HCT116 (cell line): ENCODE data around the gene GPC5. TPM values are rescaled to one million over a fixed set of nuclear protein-coding genes. Genes with fewer than 3 reads are reported as not detected.

Experiments used
- ATAC-seq: fragments of 200-7000 bp; cut with Tn5 transposase; 2 replicates; pipeline ENCODE4 v1.9.1; 2020; ENCODE audit warnings: mild to moderate bottlenecking, moderate library complexity
- BruUV-seq: library from RNA; stranded (reverse); fragments of 400-500 nt; replicated peaks from 2 replicates; lab custom pipeline; 2021; lab: Mats Ljungman, UMichigan
- CTCF ChIA-PET: fragments of 300-600 bp; sonication (Branson Sonifier 250); formaldehyde crosslinking; loops from one replicate; lab custom pipeline; 2021; ENCODE audit warnings: antibody characterized with exemption; lab: Charles Lee
- POLR2A ChIA-PET: fragments of 300-600, 350-600 bp; sonication (Branson Sonifier 250); formaldehyde crosslinking; loops from one replicate; lab custom pipeline; 2021; ENCODE audit warnings: antibody characterized with exemption; lab: Charles Lee
- RAD21 ChIA-PET, 2 experiments: fragments of 300-600 bp; sonication (Branson Sonifier 250); formaldehyde crosslinking; loops; one replicate each; lab custom pipeline; 2023; ENCODE audit warnings: low total read pairs in 2 of 2; ENCODE audit not compliant: uncharacterized antibody in 2 of 2, unreplicated experiment in 2 of 2, low non-redundant PET in 1 of 2; lab: Charles Lee
- DNase-seq: peaks from one replicate; pipeline ENCODE4 v3.0.0-alpha.2; 2010; ENCODE audit warnings: low read depth, low spot score
- H2AFZ ChIP-seq: fragments of 200-600 bp; shearing (Covaris generic), sonication (generic); 2 replicates; pipeline ENCODE4 v1.6.1; 2017; ENCODE audit warnings: low read depth, mixed run types, mixed read lengths, antibody characterized with exemption, low read length; ENCODE audit not compliant: poor library complexity, severe bottlenecking
- H3K27ac ChIP-seq: 2 replicates; pipeline ENCODE4 v1.5.1; 2012; ENCODE audit warnings: low read depth, low read length
- H3K27me3 ChIP-seq: fragments of 200-600 bp; sonication (generic); 2 replicates; pipeline ENCODE4 v1.6.1; 2016; ENCODE audit warnings: mixed run types, low read length, mixed read lengths; ENCODE audit not compliant: insufficient read depth
- H3K36me3 ChIP-seq, 2 experiments: fragments of 200-500 bp in 1 of 2; fragments of 200-600 bp in 1 of 2; sonication (Bioruptor generic) in 1 of 2; sonication (generic) in 1 of 2; 2 replicates each; pipeline versions ENCODE4 v1.5.1 to v1.6.1; 2014 to 2016; ENCODE audit warnings: low read length in 2 of 2, inconsistent platforms in 1 of 2, mixed read lengths in 1 of 2, mixed run types in 1 of 2; ENCODE audit not compliant: insufficient read depth in 2 of 2, control insufficient read depth in 1 of 2
- H3K4me1 ChIP-seq, 2 experiments: fragments of 200-600 bp in 1 of 2; sonication (generic) in 1 of 2; 2 replicates each; pipeline versions ENCODE4 v1.5.1 to v1.6.1; 2012 to 2017; ENCODE audit warnings: low read length in 2 of 2, inconsistent platforms in 1 of 2, mild to moderate bottlenecking in 1 of 2, mixed read lengths in 1 of 2, mixed run types in 1 of 2, moderate library complexity in 1 of 2; ENCODE audit not compliant: insufficient read depth in 2 of 2, control insufficient read depth in 1 of 2
- H3K4me2 ChIP-seq: fragments of 200-600 bp; sonication (generic); 2 replicates; pipeline ENCODE4 v1.6.1; 2017; ENCODE audit warnings: mixed run types, low read length, mixed read lengths
- H3K4me3 ChIP-seq, 2 experiments: fragments of 200-600 bp in 1 of 2; sonication (generic) in 1 of 2; replicated peaks in 1 of 2; 2 replicates each; pipeline ENCODE4 v1.5.1; 2011 to 2016; ENCODE audit warnings: low read length in 2 of 2, control low read depth in 1 of 2, low read depth in 1 of 2, mild to moderate bottlenecking in 1 of 2, mixed read lengths in 1 of 2, mixed run types in 1 of 2
- H3K79me2 ChIP-seq: fragments of 200-600 bp; sonication (generic); 2 replicates; pipeline ENCODE4 v1.6.1; 2017; ENCODE audit warnings: mild to moderate bottlenecking, mixed run types, low read length, moderate library complexity, mixed read lengths; ENCODE audit not compliant: insufficient read depth
- H3K9ac ChIP-seq: fragments of 200-600 bp; sonication (generic); 2 replicates; pipeline ENCODE4 v1.6.1; 2016; ENCODE audit warnings: low read length, mixed read lengths
- H3K9me2 ChIP-seq: fragments of 200-600 bp; sonication (generic), shearing (Covaris generic); 2 replicates; pipeline ENCODE4 v1.6.1; 2017; ENCODE audit warnings: mixed run types, mild to moderate bottlenecking, moderate library complexity; ENCODE audit not compliant: insufficient read depth
- H3K9me3 ChIP-seq, 2 experiments: fragments of 200-500 bp in 1 of 2; fragments of 200-600 bp in 1 of 2; sonication (Bioruptor generic) in 1 of 2; sonication (generic) in 1 of 2; 2 replicates each; pipeline ENCODE4 v1.6.1; 2014 to 2017; ENCODE audit warnings: low read length in 2 of 2, mixed read lengths in 2 of 2, inconsistent platforms in 1 of 2, low read depth in 1 of 2, mild to moderate bottlenecking in 1 of 2, mixed run types in 1 of 2, moderate library complexity in 1 of 2; ENCODE audit not compliant: control insufficient read depth in 1 of 2, insufficient read depth in 1 of 2
- H4K20me1 ChIP-seq: fragments of 200-600 bp; sonication (generic), shearing (Covaris generic); 2 replicates; pipeline ENCODE4 v1.6.1; 2017; ENCODE audit warnings: mixed run types, mild to moderate bottlenecking, moderate library complexity; ENCODE audit not compliant: insufficient read depth
- CBX3 ChIP-seq: IDR thresholded peaks from 2 replicates; pipeline ENCODE4 v1.6.1; 2012; ENCODE audit warnings: low read depth
- CEBPB ChIP-seq: IDR thresholded peaks from 2 replicates; pipeline ENCODE4 v1.6.1; 2012; ENCODE audit warnings: low read depth
- EGR1 ChIP-seq: IDR thresholded peaks from 2 replicates; pipeline ENCODE4 v1.6.1; 2012; ENCODE audit warnings: low read depth
- ELF1 ChIP-seq: IDR thresholded peaks from 2 replicates; pipeline ENCODE4 v1.6.1; 2012; ENCODE audit warnings: low read depth, borderline replicate concordance
- EZH2 ChIP-seq: fragments of 200-600 bp; sonication (generic); IDR thresholded peaks from 2 replicates; pipeline ENCODE4 v1.6.1; 2017; ENCODE audit warnings: antibody characterized with exemption, mixed run types
- FOSL1 ChIP-seq: IDR thresholded peaks from 2 replicates; pipeline ENCODE4 v1.6.1; 2012; ENCODE audit warnings: low read depth
- JUND ChIP-seq: IDR thresholded peaks from 2 replicates; pipeline ENCODE4 v1.6.1; 2012
- MAX ChIP-seq: IDR thresholded peaks from 2 replicates; pipeline ENCODE4 v1.6.1; 2012
- POLR2A ChIP-seq: IDR thresholded peaks from 2 replicates; pipeline ENCODE4 v1.7.0; 2011; ENCODE audit warnings: borderline replicate concordance; ENCODE audit not compliant: insufficient read depth, insufficient read length; ENCODE audit errors: extremely low read depth
- POLR2AphosphoS5 ChIP-seq: IDR thresholded peaks from 2 replicates; pipeline ENCODE4 v1.6.1; 2011; ENCODE audit warnings: mild to moderate bottlenecking, low read depth, low read length, moderate library complexity
- RAD21 ChIP-seq: IDR thresholded peaks from 2 replicates; pipeline ENCODE4 v1.6.1; 2012; ENCODE audit warnings: low read depth, mild to moderate bottlenecking
- REST ChIP-seq: IDR thresholded peaks from 2 replicates; pipeline ENCODE4 v1.6.1; 2012; ENCODE audit warnings: low read depth
- SIN3A ChIP-seq: IDR thresholded peaks from 2 replicates; pipeline ENCODE4 v1.6.1; 2012; ENCODE audit warnings: low read depth
- TCF7L2 ChIP-seq: IDR thresholded peaks from 2 replicates; pipeline ENCODE4 v1.7.0; 2011; ENCODE audit warnings: borderline replicate concordance, inconsistent platforms; ENCODE audit not compliant: insufficient read depth, insufficient read length; ENCODE audit errors: extremely low read depth
- YY1 ChIP-seq: IDR thresholded peaks from 2 replicates; pipeline ENCODE4 v1.6.1; 2011; ENCODE audit warnings: low read length, low read depth, moderate library complexity, mild to moderate bottlenecking; ENCODE audit not compliant: insufficient replicate concordance; ENCODE audit errors: extremely low read depth
- ZFX ChIP-seq: fragments of 450-650 bp; IDR thresholded peaks from 2 replicates; pipeline ENCODE4 v1.6.1; 2017
- ZNF274 ChIP-seq: fragments of 200-500 bp; sonication (Bioruptor generic); IDR thresholded peaks from 2 replicates; pipeline ENCODE4 v1.6.1; 2014; ENCODE audit warnings: mild to moderate bottlenecking, low read depth, low read length, inconsistent platforms
- intact Hi-C: fragments of 100-400 bp; cut with micrococcal nuclease; formaldehyde crosslinking; loops from 2 replicates; pipeline ENCODE4 v1.10.0; 2022
- total RNA-seq: library from RNA; stranded (reverse); gene quantifications from one replicate; pipeline ENCODE4 v1.2.1, GENCODE V29; 2021; ENCODE audit not compliant: unreplicated experiment
- TF ChIP-seq, protein P1 (sequence below): IDR thresholded peaks from 2 replicates; pipeline ENCODE4 v1.6.1; 2011; ENCODE audit warnings: mild to moderate bottlenecking, low read length, moderate library complexity; ENCODE audit not compliant: insufficient replicate concordance; ENCODE audit errors: extremely low read depth
- TF ChIP-seq, protein P2 (sequence below): IDR thresholded peaks from 2 replicates; pipeline ENCODE4 v1.6.1; 2012
- TF ChIP-seq, protein P3 (sequence below), 3 experiments: fragments of 200-600 bp in 1 of 3; sonication (generic) in 1 of 3; IDR thresholded peaks in 2 of 3; conservative IDR thresholded peaks in 1 of 3; 2 replicates each; pipeline ENCODE4 v1.5.1; 2012 to 2017; ENCODE audit warnings: low read depth in 2 of 3, low read length in 2 of 3, antibody characterized with exemption in 1 of 3, borderline replicate concordance in 1 of 3, control low read depth in 1 of 3, mild to moderate bottlenecking in 1 of 3, mixed read lengths in 1 of 3, mixed run types in 1 of 3, moderate library complexity in 1 of 3; ENCODE audit not compliant: insufficient read depth in 1 of 3

The GPC5 gene
- total RNA-seq, 1 experiment from 2014 or later = not detected

DNA sequence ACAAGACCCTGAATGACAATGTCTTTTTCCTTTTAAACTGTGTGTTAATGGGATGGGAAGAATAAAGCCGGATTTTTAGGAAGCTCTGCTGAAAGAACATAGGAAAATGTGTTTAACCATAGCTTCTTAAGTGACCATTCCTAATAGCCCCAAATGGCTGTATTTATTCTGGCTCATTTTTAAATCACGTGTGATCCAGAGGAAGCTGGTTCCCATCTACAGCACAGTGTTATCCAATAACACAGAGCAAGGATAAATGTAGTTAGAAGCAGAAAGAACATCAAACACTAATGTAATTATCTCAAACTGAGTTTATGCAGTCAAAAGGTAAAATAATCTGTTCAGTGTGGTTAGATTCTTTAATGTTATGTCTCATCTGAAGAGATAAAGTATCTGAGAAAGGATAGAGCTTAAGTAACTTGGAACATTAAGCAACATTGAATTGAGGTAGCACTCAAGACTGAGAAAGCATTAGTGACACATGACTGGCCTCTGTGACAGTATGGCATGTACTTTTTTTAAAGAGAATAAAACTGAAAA lies 853.3 kb downstream of the GPC5 start:
- BruUV-seq = no TSS peak
- no peaks in the 10 kb centered on the region for H4K20me1 ChIP-seq
- no peak overlapping the region for H3K4me3 ChIP-seq
- POLR2A ChIA-PET = no interaction called here
- H3K4me1 ChIP-seq = no peaks in the 10 kb centered on the region
- TF ChIP-seq REST (no peak), EZH2 (no peak), YY1 (no peak), POLR2AphosphoS5 (no peak), RAD21 (no peak), TCF7L2 (no peak), POLR2A (no peak), ZNF274 (no peak), JUND (no peak), EGR1 (no peak), CBX3 (no peak), MAX (no peak), ELF1 (no peak), CEBPB (no peak), FOSL1 (no peak), SIN3A (no peak), ZFX (no peak)
- TF ChIP-seq, protein P1, sequence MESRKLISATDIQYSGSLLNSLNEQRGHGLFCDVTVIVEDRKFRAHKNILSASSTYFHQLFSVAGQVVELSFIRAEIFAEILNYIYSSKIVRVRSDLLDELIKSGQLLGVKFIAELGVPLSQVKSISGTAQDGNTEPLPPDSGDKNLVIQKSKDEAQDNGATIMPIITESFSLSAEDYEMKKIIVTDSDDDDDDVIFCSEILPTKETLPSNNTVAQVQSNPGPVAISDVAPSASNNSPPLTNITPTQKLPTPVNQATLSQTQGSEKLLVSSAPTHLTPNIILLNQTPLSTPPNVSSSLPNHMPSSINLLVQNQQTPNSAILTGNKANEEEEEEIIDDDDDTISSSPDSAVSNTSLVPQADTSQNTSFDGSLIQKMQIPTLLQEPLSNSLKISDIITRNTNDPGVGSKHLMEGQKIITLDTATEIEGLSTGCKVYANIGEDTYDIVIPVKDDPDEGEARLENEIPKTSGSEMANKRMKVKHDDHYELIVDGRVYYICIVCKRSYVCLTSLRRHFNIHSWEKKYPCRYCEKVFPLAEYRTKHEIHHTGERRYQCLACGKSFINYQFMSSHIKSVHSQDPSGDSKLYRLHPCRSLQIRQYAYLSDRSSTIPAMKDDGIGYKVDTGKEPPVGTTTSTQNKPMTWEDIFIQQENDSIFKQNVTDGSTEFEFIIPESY = no peak
- TF ChIP-seq, protein P2, sequence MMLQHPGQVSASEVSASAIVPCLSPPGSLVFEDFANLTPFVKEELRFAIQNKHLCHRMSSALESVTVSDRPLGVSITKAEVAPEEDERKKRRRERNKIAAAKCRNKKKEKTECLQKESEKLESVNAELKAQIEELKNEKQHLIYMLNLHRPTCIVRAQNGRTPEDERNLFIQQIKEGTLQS = no peak
- TF ChIP-seq, protein P3, sequence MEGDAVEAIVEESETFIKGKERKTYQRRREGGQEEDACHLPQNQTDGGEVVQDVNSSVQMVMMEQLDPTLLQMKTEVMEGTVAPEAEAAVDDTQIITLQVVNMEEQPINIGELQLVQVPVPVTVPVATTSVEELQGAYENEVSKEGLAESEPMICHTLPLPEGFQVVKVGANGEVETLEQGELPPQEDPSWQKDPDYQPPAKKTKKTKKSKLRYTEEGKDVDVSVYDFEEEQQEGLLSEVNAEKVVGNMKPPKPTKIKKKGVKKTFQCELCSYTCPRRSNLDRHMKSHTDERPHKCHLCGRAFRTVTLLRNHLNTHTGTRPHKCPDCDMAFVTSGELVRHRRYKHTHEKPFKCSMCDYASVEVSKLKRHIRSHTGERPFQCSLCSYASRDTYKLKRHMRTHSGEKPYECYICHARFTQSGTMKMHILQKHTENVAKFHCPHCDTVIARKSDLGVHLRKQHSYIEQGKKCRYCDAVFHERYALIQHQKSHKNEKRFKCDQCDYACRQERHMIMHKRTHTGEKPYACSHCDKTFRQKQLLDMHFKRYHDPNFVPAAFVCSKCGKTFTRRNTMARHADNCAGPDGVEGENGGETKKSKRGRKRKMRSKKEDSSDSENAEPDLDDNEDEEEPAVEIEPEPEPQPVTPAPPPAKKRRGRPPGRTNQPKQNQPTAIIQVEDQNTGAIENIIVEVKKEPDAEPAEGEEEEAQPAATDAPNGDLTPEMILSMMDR (IDR thresholded peaks at IDR 0.05 in 2 of 3, conservative IDR thresholded peaks at IDR 0.05 in 1 of 3; ENCODE audit: borderline replicate concordance in 1 of 3, insufficient read depth in 1 of 3, low read depth in 2 of 3, low read length in 2 of 3) = no peak
- H3K27me3 ChIP-seq = no peaks in the 10 kb centered on the region
- DNase-seq (no peak), ATAC-seq (no peak)
- no peaks in the 10 kb centered on the region for H3K36me3 ChIP-seq
- H3K79me2 ChIP-seq = no peaks in the 10 kb centered on the region
- H3K27ac ChIP-seq = no peak overlapping the region
- H3K9ac ChIP-seq = no peak overlapping the region
- peaks cover 12 to 27% of the 10 kb centered on the region in 2 experiments; a peak in 3 of 4 replicates for H3K9me3 ChIP-seq
- H2AFZ ChIP-seq = no peak overlapping the region
- H3K9me2 ChIP-seq = no peaks in the 10 kb centered on the region
- RAD21 ChIA-PET = no interaction called here
- intact Hi-C loops = no loop called here
- CTCF ChIA-PET = no interaction called here
- H3K4me2 ChIP-seq = no peak overlapping the region
